ENCODE data around the gene TMEFF1.

TMEFF1 gene

DNA sequence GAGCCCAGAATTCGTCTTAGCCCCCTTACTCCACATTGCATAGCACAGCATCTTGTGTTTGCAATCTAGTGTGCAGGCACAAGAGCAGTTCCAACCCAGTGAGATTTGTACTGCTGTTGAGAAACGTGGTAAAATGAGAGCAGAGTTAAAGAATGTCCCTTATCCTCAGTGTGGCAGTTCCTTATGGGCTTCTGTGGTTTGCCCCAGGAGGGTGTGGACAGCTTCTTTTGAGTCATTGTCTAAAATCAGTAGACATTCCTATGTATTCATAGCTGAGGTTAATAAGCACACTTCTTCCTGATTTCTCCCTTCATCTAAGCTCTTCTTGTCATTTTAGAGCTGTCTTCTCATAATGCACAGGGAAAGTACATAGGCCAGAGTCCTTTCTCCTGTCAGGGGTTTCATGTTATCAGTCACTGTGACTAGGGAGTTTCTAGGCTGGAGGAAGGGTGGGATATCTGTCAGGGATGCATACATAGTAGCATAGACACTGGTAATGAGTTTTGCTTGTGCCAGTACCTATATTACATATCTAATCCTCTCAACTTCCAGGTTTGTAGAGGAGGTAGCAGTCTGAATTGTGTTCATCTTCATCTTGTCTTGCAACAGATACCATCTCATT lies 102.9 kb downstream of the TMEFF1 start:
- DNase-seq (ENCODE audit: low read depth in 2 of 2): peak; percentile 31 to 33

DNA sequence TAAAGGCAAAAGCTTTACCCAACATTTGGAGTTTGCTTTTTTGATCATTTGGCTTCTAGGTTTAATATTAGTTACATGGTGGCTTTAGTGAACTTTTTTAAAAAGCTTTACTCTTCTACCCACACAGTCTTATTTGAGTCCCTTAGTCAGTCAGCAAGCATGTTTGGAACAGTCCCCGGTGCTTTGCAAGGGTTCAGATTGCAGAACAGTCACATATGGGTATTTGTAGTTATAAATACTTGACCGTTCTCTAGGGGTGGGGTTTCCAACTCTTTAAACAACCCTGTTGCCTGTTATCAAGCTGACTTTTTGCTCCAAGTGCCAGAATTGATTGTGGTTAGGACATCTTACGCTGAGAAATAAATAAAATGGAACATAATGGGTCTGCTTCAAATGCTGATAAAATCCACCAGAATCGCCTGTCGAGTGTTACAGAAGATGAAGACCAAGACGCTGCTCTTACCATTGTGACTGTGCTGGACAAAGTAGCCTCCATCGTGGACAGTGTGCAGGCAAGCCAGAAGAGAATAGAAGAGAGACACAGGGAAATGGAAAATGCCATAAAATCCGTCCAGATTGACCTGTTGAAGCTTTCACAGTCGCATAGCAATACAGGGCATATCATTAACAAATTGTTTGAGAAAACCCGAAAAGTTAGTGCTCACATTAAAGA lies 105.0 kb downstream of the TMEFF1 start, which contains the start of gene CAVIN4:
CAVIN4 (plus strand) TSS at position 304 of the 673 bp plus-strand sequence; CDS start at position 369, 65 bp downstream.
- no peak for DNase-seq (ENCODE audit: low read depth in 2 of 2)

DNA sequence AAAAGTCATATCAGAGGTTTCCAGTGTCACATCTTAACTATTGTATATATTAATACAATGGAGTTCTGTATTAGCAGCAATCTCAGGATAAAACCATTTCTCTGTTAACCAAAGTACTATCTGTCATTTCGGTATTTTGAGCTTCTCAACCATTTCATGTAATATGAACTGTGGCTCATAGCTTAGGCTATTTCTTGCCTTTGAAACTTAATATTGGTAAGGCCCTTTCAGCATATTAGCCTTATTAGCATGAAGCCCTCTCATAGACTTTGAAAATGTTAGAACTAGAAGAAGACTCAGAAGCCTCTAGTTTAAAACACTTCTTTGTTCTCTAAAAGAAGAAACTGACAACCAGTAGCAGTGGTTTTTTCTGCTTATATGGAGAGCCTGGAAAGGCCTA lies 105.7 kb downstream of the TMEFF1 start:
- no peak for DNase-seq (ENCODE audit: low read depth in 2 of 2)

DNA sequence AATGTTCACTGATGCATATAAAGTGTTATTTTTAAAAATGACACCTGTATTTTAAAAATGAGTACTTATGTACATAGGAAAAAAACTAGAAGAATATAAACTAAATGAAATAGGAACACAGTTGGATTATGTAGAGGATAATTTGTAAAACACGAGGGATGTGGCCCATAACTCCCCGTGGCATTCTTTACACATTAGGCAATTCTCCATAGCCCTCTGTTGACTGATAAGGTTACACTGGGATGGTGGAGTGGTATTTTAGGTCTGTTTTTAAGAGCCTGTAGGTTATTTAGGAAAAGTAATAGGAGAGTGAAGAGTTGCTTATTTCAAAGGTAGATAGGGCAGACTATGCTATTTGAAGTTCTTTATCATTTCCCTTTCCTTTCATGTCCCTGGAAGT lies 106.7 kb downstream of the TMEFF1 start:
- DNase-seq (ENCODE audit: low read depth in 2 of 2): no peak

DNA sequence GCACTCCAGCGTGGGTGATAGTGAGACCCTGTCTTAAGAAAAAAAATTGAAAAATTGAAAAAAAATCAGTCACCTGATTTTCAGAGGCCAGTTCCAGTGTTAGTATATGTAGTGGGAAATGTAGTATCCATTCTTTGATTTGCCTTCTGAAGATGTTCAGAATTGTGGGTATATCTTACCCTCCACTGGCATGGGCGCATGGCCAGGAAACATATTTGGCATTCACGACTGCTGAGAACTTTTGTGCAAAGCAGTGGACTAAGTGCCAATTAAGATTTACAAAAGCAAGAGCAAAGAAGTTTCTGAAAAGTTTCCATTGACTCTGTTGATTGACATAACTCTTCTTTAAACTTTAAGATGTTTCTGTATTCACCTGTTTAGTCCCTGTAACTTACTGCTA lies 107.3 kb downstream of the TMEFF1 start:
- no peak for DNase-seq (ENCODE audit: low read depth in 2 of 2)

DNA sequence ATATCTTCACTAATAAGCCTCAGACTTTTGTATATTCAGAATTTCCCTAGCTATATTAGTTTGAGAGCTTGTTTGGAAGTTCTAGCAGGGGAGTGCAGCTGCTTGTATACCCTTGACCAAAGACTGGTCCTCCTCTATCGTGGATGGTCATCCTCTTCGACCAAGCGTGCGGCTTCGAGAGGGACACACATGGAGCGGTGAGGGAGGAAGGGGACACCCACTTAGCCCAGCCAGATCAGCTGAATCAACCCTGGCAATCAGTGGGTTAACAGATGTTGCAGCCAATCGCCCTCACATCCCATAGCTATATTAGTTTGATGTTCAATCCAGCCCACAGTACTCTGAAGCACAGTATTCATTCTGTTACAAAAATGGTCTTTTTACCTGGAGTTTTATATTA lies 108.1 kb downstream of the TMEFF1 start:
- no peak for DNase-seq (ENCODE audit: low read depth in 2 of 2)

DNA sequence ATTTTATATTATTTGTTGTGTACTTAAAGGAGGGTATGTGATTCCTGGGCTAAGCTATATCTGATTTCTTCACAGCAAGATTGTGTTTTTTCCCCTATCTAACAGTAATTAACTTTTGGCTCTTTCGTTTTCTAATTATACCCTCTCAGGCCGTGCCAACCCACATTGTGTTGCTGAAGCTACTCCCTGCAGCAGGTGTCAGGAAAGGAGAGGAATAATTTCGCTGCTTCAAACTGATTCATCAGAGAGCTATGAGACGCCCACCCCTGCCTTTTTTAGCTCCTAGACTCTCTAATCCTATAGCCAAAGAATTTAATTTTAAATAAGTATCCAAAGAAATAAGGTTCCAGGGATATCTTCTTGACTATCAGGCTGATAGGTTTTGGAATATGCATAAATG lies 108.7 kb downstream of the TMEFF1 start:
- no peak for DNase-seq (ENCODE audit: low read depth in 2 of 2)

DNA sequence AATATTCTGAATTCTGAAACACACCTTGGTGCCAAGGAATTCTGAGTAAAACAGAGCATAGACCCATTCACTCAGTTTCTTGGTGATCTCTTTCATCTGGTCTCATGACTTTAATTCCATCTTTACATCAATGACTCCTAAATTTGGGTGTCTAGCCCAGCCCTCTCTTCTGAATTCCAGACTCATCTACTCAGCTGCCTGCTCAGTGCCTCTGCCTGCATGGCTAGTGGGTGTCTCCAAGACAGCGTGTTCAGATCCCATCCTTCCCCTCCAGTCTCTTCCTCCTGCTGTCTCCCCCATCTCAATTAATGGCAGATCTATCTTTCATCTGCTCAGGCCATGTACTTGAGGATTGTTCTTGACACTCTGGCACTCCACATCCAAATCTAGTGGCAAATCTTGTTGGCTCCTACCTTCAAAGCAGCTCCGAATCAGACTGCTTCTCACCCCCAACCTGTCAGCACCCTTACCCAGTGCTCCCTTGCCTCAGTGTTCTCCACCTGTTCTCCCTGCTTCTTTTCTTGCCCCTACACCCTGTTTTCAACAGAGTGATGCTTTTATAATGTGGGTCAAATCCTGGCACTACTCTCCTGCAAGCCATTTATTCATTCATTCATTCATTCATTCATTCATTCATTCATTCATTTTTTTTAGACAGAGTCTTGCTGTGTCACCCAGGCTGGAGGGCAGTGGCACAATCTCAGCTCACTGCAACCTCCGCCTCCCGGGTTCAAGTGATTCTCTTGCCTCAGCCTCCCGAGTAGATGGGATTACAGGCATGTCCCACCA lies 110.3 kb downstream of the TMEFF1 start:
- DNase-seq (ENCODE audit: low read depth in 2 of 2): no peak

DNA sequence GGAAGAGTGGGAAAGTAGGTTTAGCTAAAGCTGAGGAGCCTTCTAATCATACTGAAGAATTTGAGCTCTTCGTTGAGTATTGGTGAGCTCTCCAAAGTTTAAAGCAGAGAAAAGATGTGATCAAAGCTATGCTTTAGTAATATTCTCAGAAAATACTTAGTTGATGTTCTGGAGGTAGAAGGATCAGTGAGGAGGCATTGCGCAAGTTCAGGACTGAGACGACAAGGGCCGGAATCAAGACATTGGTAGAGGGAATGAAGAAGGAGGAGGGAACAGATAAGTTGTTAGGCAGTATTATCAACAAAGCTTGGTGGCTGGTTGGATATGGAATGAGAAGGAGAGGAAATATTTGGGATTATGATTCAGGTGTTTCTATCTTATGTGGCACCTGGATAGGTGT lies 112.0 kb downstream of the TMEFF1 start:
- no peak for DNase-seq (ENCODE audit: low read depth in 2 of 2)

DNA sequence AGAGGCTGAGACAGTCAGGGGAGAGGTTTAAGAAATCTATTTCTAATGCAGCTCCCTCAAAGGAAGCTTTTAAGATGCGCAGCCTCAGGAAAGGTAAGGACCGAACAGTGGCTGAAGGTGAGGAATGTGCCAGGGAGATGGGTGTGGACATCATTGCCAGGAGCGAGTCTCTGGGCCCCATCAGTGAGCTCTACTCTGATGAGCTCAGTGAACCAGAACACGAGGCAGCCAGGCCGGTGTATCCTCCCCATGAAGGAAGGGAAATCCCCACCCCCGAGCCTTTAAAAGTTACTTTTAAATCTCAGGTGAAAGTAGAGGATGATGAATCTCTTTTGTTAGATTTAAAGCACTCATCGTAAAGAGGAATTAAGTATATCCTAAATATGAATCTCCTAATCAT lies 113.1 kb downstream of the TMEFF1 start:
- no peak for DNase-seq (ENCODE audit: low read depth in 2 of 2)

DNA sequence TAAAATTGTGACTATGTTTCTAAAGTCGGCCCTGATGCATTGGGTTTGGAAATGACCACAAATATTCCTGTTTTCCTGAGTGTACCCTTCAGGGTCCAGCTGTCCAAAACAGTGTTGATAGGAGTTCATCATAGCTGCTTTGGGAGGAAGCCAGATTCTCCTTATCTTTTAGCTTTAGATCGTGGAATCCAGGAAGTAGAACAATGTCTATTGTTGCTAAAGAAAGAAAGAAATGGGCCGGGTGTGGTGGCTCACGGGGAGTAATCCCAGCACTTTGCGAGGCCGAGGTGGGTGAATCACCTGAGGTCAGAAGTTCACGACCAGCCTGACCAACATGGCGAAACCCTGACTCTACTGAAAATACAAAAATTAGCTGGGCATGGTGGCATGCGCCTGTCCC lies 114.4 kb downstream of the TMEFF1 start:
- DNase-seq (ENCODE audit: low read depth in 2 of 2): no peak

DNA sequence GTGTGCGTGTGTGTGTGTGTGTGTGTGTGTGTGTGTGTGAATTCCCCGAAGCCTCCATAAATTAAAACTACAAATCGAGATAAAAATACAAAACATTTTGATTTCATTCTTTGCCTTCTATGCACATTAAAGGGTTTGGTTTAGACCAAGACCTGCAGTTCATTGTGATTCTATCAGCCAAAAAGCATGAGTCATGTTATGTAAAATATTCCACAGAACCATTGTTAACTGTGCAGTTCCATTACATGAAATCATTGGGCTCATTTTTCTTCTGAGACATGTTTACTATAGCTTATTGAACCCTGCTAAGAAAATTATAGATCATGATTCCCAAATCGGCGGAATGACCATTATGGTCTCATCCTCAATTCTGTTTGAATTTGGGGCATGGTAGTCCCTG lies 116.6 kb downstream of the TMEFF1 start:
- DNase-seq (ENCODE audit: low read depth in 2 of 2): peak in 1 of 2 experiments; percentile 32

DNA sequence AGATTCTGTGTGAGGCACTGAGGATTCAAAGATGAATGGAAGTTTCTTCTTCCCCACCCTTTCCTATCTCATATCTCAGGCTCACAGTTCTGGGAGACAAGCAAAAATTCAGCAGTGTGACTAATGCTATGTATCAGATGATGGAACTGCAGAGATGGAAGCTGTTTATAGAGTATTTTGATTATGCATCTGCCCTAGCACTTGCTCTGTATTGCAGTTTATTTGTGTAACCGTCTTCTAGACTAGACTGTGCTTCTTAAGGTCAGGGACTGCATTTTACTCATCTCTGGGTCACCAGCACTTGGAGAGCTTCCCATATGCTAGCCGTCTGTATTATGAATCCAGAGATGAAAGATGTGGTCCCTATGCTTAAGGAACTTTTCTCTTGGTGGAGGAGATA lies 117.5 kb downstream of the TMEFF1 start:
- no peak for DNase-seq (ENCODE audit: low read depth in 2 of 2)

DNA sequence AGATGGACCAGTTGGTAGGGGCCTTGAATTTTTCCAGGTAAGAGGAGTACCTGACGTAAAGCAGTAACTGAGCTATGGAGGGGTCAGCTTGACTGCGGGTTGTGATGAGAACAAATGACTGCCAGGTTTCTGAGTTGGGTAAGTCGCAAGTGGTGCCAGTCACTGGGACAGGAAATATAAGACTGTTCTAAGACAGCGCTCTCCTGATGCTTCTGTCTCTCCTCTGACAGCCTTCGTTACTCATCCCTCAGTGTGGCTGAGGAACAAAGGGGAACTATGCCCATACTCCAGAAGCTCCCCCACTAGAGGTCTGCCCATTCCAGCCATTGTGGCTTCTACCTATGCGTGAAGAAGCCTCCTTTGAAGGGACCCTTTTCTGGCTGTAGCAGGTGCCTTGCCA lies 118.2 kb downstream of the TMEFF1 start:
- no peak for DNase-seq (ENCODE audit: low read depth in 2 of 2)

DNA sequence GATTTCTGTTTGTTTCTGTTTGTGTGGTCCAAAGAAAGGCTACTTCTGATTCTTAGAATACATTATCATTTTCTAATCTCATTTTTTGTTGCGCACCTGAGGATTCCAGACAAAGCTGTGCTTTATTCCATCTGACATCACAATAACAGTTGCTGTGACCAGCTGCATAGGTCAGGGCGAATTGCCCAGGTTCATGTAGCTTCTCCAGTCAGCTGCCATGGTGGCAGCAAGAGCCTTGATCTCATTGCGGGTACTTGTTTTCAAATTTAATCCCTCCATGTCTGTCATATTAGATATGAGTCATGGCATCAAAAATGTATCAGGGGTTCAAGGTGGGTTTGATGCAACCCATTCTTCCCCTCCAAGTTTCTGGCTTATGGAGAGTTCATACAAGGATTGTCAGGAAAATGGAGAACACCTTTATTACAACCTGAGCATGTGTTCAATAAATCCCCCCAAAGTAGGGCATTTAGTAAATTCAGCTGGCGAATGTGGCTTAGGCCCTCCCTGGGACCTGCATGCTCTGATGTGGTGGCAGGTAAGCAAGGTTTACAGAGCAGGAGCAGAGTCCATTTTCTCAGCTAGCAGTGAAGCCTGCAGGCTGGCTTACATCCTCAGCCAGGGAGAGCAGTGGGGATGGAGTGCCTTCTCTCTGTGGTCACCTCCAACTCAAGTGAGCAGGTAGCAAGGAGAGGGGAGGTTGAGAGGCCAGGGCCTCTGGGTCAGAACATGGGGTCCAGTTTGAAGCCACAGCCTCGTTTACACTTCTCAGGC lies 118.9 kb downstream of the TMEFF1 start:
- DNase-seq (ENCODE audit: low read depth in 2 of 2): no peak

DNA sequence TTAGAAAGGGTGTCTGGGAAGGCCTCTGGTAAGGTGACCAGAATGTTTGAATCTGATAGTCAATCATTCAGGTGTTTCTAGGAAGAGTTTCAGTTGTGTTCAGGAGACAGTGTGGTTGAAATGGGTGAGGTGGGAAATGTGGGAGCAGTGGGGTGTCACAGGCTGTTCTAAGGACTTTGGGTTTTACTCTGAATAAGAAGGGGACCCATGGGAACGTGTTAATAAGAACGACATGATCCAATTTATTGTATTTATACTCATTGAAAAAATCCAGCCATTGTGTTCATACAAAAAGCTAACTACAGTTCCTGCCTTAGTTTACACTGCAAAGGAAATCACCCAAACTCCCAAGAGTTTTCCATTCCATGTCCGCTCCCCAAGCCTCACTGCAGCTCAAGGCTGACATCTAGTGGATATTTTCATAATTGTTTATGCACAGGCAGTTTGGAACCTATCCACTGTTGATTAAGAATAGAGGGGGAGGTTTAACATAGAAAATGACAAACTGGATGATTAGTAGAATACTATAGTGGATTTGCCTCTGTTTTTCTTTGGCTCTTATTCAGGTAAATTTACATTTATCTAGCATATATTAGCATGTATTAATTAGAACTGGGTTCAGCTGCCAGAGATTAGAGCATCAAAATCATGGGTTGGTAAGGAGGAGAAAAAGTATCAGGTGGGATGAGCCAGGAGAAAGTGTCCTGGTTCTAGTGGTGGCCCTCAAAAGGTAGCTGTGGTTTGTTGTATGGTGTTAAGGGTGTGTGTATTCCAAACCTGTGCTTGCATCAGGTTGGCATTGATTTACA lies 122.6 kb downstream of the TMEFF1 start:
- DNase-seq (ENCODE audit: low read depth in 2 of 2): peak in 1 of 2 experiments; percentile 26

DNA sequence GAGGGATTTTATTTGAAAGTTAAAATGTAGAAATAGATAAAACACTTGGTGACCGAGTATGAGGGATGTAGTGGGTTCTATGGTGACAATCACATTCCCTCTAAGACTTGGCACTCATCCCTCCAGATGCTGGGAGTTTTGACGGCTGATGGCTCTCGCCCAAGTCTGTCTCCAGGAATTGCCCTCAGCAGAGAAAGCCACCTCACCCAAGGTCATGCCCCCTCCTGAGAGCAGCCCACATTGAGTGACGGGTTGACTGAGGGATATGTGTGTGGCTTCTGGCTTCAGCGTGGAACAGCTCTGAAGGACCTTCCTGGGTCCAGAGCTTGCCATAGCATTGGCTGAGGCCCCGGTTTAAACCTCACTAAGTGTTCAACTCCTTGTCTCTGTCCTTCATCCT lies 124.3 kb downstream of the TMEFF1 start:
- no peak for DNase-seq (ENCODE audit: low read depth in 2 of 2)

DNA sequence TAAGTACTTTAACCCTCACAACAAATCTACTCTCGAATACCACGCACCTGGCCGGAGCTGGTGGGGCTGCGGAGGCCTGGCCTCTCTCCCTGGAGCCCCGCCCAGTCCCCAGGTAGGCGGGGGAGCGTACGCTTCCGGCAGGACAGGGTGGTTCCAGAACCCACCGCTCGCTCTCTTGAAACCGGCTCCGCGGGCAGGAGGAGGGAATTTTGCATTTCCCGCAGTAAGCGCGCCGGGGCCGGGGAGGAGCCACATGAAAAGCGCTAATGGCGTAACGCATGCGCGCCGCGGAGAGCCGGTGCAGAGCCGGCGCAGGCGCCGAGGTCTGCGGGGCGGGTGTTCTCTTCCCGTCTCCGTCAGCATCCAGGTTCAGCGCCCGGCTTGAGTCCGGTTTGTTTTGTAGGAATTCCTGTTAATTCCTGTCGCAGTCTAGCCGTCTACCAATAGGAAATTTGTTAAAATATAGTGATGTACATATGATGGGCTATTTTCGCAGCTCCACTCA lies 125.7 kb downstream of the TMEFF1 start:
- peak in 1 of 2 experiments; percentile 37 for DNase-seq (ENCODE audit: low read depth in 2 of 2)

DNA sequence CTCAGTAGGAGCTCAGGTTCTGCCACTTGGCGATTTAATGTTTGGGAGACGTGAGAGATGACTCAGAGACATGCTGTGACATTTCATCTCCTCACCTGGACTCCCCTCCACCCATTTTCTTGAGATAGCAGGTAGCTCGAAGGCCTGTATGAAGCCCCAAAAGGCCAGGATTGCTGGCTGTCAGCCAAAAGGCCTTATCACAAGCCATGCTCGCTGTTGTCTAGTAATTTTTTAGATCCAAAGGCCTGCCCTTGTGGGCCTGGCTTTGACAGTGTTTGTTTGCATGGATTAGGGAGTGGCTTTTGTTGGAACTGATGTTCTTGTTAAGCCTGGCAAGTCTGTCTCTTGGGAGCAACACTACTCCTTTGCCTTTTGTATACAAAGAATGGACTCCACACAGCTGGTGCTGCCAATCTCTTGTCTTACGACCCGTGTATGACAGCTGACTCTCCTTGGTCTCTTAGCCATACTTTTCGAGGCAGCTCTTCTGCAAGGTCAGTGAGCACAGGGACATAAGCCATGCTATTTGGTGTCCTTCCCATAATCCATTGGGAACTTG lies 127.7 kb downstream of the TMEFF1 start:
- DNase-seq (ENCODE audit: low read depth in 2 of 2): no peak

DNA sequence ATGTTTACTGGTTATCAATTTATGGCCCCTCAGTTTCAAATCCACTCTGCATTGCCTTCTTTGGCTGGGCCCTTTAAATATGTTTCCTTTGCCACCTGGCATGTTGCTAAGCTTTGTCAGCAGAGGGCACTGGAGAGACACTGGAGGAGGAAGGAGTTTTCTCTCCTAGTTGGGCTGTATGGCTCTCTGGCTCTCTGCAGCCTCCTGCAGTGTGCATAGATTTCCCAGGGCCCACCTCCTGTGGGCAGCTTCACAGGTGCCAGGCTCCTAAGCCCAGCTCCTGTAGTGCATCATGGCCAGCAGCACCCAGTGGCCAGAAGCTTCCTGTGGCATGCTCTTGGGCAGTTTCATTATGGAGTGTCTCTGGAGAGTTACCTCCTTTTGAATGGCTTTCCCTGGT lies 128.3 kb downstream of the TMEFF1 start:
- no peak for DNase-seq (ENCODE audit: low read depth in 2 of 2)

DNA sequence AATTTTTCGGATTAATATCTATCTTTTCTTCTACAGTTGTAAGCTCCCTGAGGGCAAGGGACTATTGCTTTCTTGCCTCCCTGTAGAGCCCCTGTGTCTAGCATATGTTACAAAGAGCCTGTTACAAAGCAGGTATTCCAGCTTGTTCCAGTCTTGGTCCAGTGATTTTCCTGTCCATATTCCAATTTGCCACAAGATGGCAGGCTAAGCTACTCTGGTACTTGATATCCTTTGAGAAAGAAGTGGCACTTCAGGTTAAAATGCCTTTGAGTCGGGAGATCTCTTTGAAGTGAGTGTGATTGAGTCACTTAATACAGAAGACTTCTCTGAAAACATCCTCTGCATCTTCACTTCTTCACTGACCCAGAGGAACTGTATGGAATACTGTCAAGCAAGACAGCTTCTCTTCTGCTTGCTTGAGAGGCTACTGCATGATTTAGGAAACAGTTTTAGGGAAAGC lies 129.4 kb downstream of the TMEFF1 start:
- peak in 1 of 2 experiments; percentile 17 for DNase-seq (ENCODE audit: low read depth in 2 of 2)

Measured in fibroblast of skin of left biceps (primary cell).